Ovary (tissue), 9 donors: Measurements from ENCODE around the gene CDH3. TPM values are rescaled to one million over a fixed set of nuclear protein-coding genes. Genes with fewer than 3 reads are reported as not detected.

Source experiments
- DNase-seq, 5 donors: peaks; one replicate each; pipeline ENCODE4 v3.0.0-alpha.2; 2019 to 2020
- H3K27ac ChIP-seq, 2 donors: fragments of 200-600 bp; one replicate each; pipeline versions ENCODE4 v1.5.1 to v1.8.0; 2019 to 2022
- H3K27me3 ChIP-seq: fragments of 200-600 bp; one replicate; pipeline ENCODE4 v1.8.0; 2022
- H3K36me3 ChIP-seq: fragments of 200-600 bp; sonication (generic); one replicate; pipeline ENCODE4 v1.5.1; 2019
- H3K4me1 ChIP-seq: one replicate; pipeline ENCODE4 v1.8.1; 2013; ENCODE audit warnings: mild to moderate bottlenecking, moderate library complexity; ENCODE audit not compliant: insufficient read depth
- H3K4me3 ChIP-seq: fragments of 200-600 bp; sonication (generic); one replicate; pipeline ENCODE4 v1.5.1; 2017
- H3K9me3 ChIP-seq, 2 donors: fragments of 200-600 bp in 1 of 2; sonication (generic) in 1 of 2; one replicate each; pipeline versions ENCODE4 v1.5.1 to v1.8.1; 2013 to 2019; ENCODE audit warnings: mild to moderate bottlenecking in 1 of 2, moderate library complexity in 1 of 2
- CTCF ChIP-seq, 3 donors: fragments of 450-650 bp in 2 of 3; fragments of 200-600 bp in 1 of 3; IDR thresholded peaks; one replicate each; pipeline versions ENCODE4 v1.5.1 to v1.8.0; 2016 to 2022; ENCODE audit warnings: antibody characterized with exemption in 3 of 3, mild to moderate bottlenecking in 1 of 3
- EP300 ChIP-seq: sonication (generic); formaldehyde crosslinking; IDR thresholded peaks from one replicate; pipeline ENCODE4 v1.6.1; 2017; ENCODE audit warnings: antibody characterized with exemption
- POLR2A ChIP-seq: fragments of 450-650 bp; IDR thresholded peaks from one replicate; pipeline ENCODE4 v1.6.1; 2017; ENCODE audit warnings: antibody characterized with exemption, mild to moderate bottlenecking, moderate library complexity
- WGBS, 3 donors: extraction: QIAGEN DNeasy Blood & Tissue Kit in 1 of 3; methylation state at CpG; one replicate each; pipeline versions ENCODE4 v1.1.5 to v1.1.7; 2013 to 2017; 5-methylcytosine and 5-hydroxymethylcytosine counted together
- intact Hi-C, 4 donors: fragments of 100-400 bp; cut with DNase I; formaldehyde crosslinking; loops; one replicate each; pipeline versions ENCODE4 v1.11.0 to v1.15.1; 2022 to 2023
- polyA plus RNA-seq, 2 donors: library from polyadenylated mRNA; stranded (reverse); fragments of 200-250 nt in 1 of 2; fragments of 350-450 nt in 1 of 2; fragmentation: Illumina TruSeq in 1 of 2; extraction: RNeasy Lipid Tissue Mini Kit (QIAGEN cat#74804) in 1 of 2; gene quantifications; one replicate each; pipeline ENCODE4 v1.2.3, GENCODE V29; 2013 to 2014
- total RNA-seq, 7 donors: library from RNA; depleted of rRNA in 2 of 7; stranded (reverse); fragments of >200 nt in 2 of 7; fragmentation: NEBNext Ultra II Directional in 3 of 7; extraction: Animal tissue kit (Norgen Biotek cat#: 25700) in 3 of 7; gene quantifications; one replicate each; pipeline versions ENCODE4 v1.1.0 to v1.2.4, GENCODE V29; 2016 to 2023
- donor health status: DM: no; HTN: no; CAD: no; lungs with moderate emphysema.
- donor health status: DM: no; HTN: no; CAD: no.
- donor health status: Bipolar disorder and iron deficiency.
- donor health status: DM: yes; HTN: yes; CAD: no.
- donor health status: DM: no; HTN: no; CAD: no.
- donor health status: DM: yes; HTN: yes; CAD: no.

The CDH3 gene
- total and polyA plus RNA-seq, 9 donors: 32.4 to 99.0 (median 58.9) TPM

GRCh38 chr16:68607443-68607842, 37.7 kb upstream of the CDH3 start:
- no peak overlapping the region for H3K4me3 ChIP-seq
- DNase-seq: no peak
- H3K9me3 ChIP-seq: no peaks in the 10 kb centered on the region
- no peaks in the 10 kb centered on the region for H3K4me1 ChIP-seq
- 85 to 90% (median 90%) methylated on average over 7 of the region's 7 CpGs for WGBS, 3 donors
- H3K27ac ChIP-seq: no peak overlapping the region
- no peaks in the 10 kb centered on the region for H3K36me3 ChIP-seq
- H3K27me3 ChIP-seq: no peaks in the 10 kb centered on the region
- intact Hi-C loops: no loop called here
- no peak for TF ChIP-seq CTCF (IDR thresholded peaks at IDR 0.05)
- no peak for TF ChIP-seq POLR2A
- no peak for TF ChIP-seq EP300

GRCh38 chr16:68608330-68608729, 36.8 kb upstream of the CDH3 start:
- H3K36me3 ChIP-seq: no peaks in the 10 kb centered on the region
- H3K27me3 ChIP-seq: no peaks in the 10 kb centered on the region
- intact Hi-C loops: no loop called here
- no peak for DNase-seq
- TF ChIP-seq POLR2A: no peak
- TF ChIP-seq CTCF (IDR thresholded peaks at IDR 0.05): no peak
- TF ChIP-seq EP300: no peak
- no peaks in the 10 kb centered on the region for H3K4me1 ChIP-seq
- no peaks in the 10 kb centered on the region for H3K9me3 ChIP-seq
- H3K27ac ChIP-seq: no peak overlapping the region
- WGBS, 3 donors: 90 to 95% (median 91%) methylated on average over 2 of the region's 2 CpGs
- H3K4me3 ChIP-seq: no peak overlapping the region

- TF ChIP-seq CTCF (IDR thresholded peaks at IDR 0.05) (no peak), POLR2A (no peak), EP300 (no peak)
- DNase-seq: no peak
- Histone ChIP-seq H3K4me3 (no peak overlapping the region), H3K4me1 (no peaks in the 10 kb centered on the region), H3K27ac (no peak overlapping the region), H3K36me3 (no peaks in the 10 kb centered on the region), H3K27me3 (no peaks in the 10 kb centered on the region), H3K9me3 (no peaks in the 10 kb centered on the region)
- intact Hi-C loops: no loop called here
- WGBS, 3 donors: 80 to 89% (median 89%) methylated on average over 3 of the region's 3 CpGs
Observed at GRCh38 chr16:68612996-68613395, 32.1 kb upstream of the CDH3 start.

GRCh38 chr16:68617734-68618133, 27.4 kb upstream of the CDH3 start:
- TF ChIP-seq EP300: no peak
- no peak for TF ChIP-seq POLR2A
- no peak for TF ChIP-seq CTCF (IDR thresholded peaks at IDR 0.05)
- H3K27ac ChIP-seq: no peak overlapping the region
- no peak overlapping the region for H3K4me3 ChIP-seq
- 85 to 90% (median 86%) methylated on average over 7 of the region's 7 CpGs for WGBS, 3 donors
- no peaks in the 10 kb centered on the region for H3K9me3 ChIP-seq
- no peaks in the 10 kb centered on the region for H3K36me3 ChIP-seq
- intact Hi-C loops: no loop called here
- H3K27me3 ChIP-seq: no peaks in the 10 kb centered on the region
- no peak for DNase-seq
- H3K4me1 ChIP-seq: no peaks in the 10 kb centered on the region

- DNase-seq: no peak
- H3K9me3 ChIP-seq: no peaks in the 10 kb centered on the region
- H3K27ac ChIP-seq: no peak overlapping the region
- no peaks in the 10 kb centered on the region for H3K27me3 ChIP-seq
- no peaks in the 10 kb centered on the region for H3K36me3 ChIP-seq
- TF ChIP-seq EP300: no peak
- no peak for TF ChIP-seq POLR2A
- no peak for TF ChIP-seq CTCF (IDR thresholded peaks at IDR 0.05)
- WGBS, 3 donors: 89 to 92% (median 91%) methylated on average over 8 of the region's 8 CpGs
- H3K4me3 ChIP-seq: no peak overlapping the region
- intact Hi-C loops: no loop called here
- no peaks in the 10 kb centered on the region for H3K4me1 ChIP-seq
Observed at GRCh38 chr16:68626557-68626956, 18.6 kb upstream of the CDH3 start.
